NCI-H2171 (cell line): ENCODE data around the gene SORL1.

ENCODE experiments used
- DNase-seq: peaks from one replicate; lab custom pipeline; 2025; lab: John Stamatoyannopoulos, UW

Gene SORL1

GRCh38 chr11:121539000-121539399 lies 86.9 kb downstream of the SORL1 start:
- no peak for DNase-seq

GRCh38 chr11:121540627-121541026 lies 88.5 kb downstream of the SORL1 start:
- no peak for DNase-seq

GRCh38 chr11:121543836-121544380 lies 91.8 kb downstream of the SORL1 start:
- no peak for DNase-seq

- no peak for DNase-seq
Measured at GRCh38 chr11:121544956-121545355, 92.8 kb downstream of the SORL1 start.

- DNase-seq: no peak
Measured at GRCh38 chr11:121547574-121547973, 95.5 kb downstream of the SORL1 start.

GRCh38 chr11:121550247-121551030 lies 98.3 kb downstream of the SORL1 start:
- DNase-seq: no peak

GRCh38 chr11:121551463-121551862 lies 99.3 kb downstream of the SORL1 start:
- DNase-seq: no peak

- no peak for DNase-seq
Measured at GRCh38 chr11:121552154-121552553, 100.0 kb downstream of the SORL1 start.

GRCh38 chr11:121552644-121553043 lies 100.5 kb downstream of the SORL1 start:
- no peak for DNase-seq

GRCh38 chr11:121553389-121553788 lies 101.3 kb downstream of the SORL1 start:
- DNase-seq: no peak

- no peak for DNase-seq
Measured at GRCh38 chr11:121553806-121554205, 101.7 kb downstream of the SORL1 start.

- no peak for DNase-seq
Measured at GRCh38 chr11:121554552-121554951, 102.4 kb downstream of the SORL1 start.

- no peak for DNase-seq
Measured at GRCh38 chr11:121555121-121555520, 103.0 kb downstream of the SORL1 start.

GRCh38 chr11:121556937-121557336 lies 104.8 kb downstream of the SORL1 start:
- no peak for DNase-seq

GRCh38 chr11:121557348-121557747 lies 105.2 kb downstream of the SORL1 start:
- no peak for DNase-seq

- DNase-seq: no peak
Measured at GRCh38 chr11:121559606-121560200, 107.6 kb downstream of the SORL1 start.

GRCh38 chr11:121560236-121560635 lies 108.1 kb downstream of the SORL1 start:
- no peak for DNase-seq

- DNase-seq: no peak
Measured at GRCh38 chr11:121561240-121561639, 109.1 kb downstream of the SORL1 start.

GRCh38 chr11:121561716-121562115 lies 109.6 kb downstream of the SORL1 start:
- no peak for DNase-seq

GRCh38 chr11:121563003-121563402 lies 110.9 kb downstream of the SORL1 start:
- DNase-seq: no peak

GRCh38 chr11:121563900-121564822 lies 112.0 kb downstream of the SORL1 start:
- no peak for DNase-seq

GRCh38 chr11:121564948-121565684 lies 113.0 kb downstream of the SORL1 start:
- no peak for DNase-seq
